GM18909 (cell line): Measurements from ENCODE around the gene RIPK4.
"Not testable (repeated sequence)": the region's sequence is repeated elsewhere in the genome, so short reads cannot be mapped to it uniquely, and the experiment has no call there.

Experiments
- ATAC-seq: cut with Tn5 transposase; IDR thresholded peaks from one replicate; pipeline ENCODE4 v1.9.1; 2021; ENCODE audit warnings: mild to moderate bottlenecking; ENCODE audit not compliant: unreplicated experiment, poor library complexity

RIPK4 gene

DNA sequence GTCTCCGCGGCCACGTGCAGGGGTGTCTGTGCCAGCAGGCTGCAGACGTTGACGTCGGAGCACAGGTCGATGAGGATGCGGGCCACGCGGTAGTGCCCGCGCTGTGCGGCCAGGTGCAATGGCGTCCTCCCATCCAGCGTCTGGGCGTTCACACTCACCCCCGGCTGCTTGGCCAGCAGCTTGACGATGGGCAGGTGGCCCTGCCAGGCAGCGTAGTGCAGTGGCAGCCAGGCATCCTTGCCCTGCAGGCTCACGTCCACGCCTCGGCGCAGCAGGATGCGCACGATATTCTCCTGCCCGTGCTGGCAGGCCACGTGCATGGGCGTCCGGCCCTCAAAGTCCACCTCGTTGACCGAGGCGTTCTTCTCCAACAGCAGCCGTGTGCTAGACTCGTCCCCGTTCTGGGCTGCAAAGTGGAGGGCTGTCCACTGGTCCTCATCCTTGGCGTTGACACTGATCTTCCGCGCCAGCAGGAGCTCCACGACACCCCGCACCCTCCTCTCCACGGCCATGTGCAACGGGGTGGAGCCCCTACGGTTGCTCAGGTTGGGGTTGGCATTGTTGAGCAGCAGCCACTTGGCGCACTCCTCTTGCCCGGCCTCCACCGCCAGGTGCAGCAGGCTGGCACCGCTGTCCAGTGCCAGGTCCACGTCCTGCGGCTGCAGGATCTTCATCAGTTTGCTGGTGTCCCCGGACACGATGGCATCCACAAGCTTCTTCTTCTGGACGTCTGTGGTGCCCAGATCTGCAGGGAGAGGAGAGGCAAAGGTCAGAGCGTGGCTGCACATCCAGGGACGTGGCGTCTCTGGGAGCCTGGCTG is 25.4 kb downstream of the RIPK4 start:
- no peak for ATAC-seq

DNA sequence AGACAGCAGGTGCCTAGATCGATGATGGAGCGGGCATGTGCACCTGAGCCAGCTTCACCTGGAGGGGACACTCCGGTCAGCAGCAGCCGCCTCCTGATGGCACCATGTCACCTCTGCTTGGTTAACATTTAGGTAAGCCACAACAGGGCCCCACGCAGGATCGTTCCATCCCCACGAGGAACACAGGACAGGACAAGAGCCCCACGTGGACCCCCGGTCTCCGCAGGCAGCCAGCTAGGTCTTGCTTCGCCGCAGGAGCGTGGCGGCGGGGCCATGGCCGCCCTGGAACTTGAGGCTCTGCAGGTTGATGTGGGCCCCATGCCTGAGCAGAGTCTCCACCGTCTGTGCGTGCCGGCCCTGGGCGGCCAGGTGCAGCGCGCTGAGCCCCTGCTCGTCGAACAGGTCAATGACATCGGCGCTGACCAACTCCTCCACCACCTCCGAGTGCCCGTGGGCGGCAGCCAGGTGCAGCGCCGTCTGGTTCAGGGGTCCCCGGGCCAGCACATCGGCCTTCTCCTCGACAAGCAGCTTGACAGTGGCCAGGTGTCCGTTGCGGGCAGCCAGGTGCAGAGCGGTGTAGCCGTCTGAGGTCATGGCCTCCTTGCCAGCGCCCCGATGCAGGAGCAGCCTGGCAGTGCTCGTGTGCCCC is 26.1 kb downstream of the RIPK4 start:
- ATAC-seq, result no peak

DNA sequence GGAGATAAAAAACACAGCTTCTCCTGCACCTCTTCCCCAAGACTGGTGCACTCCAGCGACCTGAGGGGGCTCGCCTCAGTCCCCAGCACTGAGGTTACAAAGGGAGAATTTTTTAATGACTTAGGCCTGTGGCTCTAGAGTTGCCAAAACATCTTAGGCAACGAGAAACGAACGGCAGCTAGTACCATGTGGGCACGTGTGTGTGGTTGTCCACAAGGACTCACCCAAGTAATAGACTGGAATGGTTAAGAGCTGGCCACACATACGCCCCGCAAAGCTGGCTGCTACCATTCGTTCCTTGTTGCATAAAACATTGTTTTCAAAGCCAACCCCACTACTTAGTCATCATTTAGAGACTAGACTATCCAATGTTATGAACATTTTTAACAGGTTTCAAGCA is 26.9 kb downstream of the RIPK4 start:
- no peak for ATAC-seq

DNA sequence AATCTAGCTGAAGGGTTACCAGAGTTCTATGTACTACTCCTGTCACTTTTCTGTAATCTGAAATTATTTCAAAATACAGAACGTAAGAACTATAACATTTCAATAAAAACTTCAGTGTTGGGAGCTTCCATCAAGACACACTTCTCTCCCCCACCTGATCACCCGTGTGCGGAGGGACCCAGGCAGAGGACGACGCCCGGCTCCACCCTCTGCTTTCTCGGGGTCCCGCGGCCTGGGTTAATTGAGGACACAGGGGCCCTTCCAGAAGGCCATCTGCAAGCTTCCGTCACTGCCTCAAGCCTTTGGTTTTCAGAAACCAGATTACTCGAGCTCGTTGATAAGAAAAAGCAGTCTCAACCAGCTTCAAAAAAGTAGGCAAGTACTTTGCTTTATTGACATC is 27.8 kb downstream of the RIPK4 start:
- no peak for ATAC-seq

DNA sequence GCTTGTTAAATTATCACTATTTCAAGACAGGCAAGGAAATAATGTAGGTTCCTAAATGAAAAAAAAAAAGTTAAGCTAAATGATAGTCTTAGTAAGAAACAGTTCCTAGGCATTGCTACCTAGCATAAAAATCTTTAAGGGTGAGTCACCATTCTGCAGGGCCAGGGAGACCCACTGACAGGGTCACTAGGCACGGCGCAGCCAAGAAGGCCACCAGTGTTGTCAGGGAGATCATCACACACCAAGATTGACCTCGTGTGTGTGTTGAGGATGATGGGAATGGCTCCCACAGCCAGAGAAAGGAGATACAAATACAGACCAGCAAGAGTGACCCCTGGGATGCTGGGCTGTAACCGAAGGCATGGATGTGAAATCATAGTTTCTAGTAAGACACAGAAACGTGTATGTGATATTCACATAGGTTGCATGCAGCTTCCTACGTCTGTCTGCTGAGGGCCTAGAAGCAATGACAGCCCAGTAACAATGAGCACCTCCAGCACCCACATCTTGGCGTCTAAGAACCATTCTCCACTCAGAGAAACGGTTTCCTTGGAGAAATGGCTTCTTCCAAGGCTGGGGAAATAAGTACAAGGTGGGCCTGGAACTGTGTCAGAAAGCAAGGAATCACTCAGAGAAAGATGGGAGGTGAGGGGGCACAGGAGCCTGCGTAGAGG is 29.1 kb downstream of the RIPK4 start:
- ATAC-seq, result no peak

DNA sequence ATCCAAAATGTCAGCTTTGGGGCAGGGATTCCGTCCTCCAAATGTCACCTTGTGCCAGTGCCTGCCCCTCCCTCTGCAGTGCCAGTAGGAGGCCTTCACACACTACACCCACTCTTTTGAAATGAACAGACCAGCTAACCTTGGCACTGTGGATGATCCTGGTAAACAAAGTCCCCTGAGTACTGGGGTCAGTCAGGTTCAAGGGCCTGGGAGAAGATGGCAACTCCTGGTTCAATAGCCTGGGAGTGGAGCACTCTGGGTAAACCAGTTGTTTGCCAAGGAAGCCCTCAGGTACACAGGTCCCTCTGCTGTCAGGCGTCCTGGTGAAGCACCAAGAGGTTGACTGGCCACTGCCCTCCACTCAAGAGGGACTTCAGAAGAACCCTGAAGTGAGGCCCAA is 30.4 kb downstream of the RIPK4 start:
- no peak for ATAC-seq

DNA sequence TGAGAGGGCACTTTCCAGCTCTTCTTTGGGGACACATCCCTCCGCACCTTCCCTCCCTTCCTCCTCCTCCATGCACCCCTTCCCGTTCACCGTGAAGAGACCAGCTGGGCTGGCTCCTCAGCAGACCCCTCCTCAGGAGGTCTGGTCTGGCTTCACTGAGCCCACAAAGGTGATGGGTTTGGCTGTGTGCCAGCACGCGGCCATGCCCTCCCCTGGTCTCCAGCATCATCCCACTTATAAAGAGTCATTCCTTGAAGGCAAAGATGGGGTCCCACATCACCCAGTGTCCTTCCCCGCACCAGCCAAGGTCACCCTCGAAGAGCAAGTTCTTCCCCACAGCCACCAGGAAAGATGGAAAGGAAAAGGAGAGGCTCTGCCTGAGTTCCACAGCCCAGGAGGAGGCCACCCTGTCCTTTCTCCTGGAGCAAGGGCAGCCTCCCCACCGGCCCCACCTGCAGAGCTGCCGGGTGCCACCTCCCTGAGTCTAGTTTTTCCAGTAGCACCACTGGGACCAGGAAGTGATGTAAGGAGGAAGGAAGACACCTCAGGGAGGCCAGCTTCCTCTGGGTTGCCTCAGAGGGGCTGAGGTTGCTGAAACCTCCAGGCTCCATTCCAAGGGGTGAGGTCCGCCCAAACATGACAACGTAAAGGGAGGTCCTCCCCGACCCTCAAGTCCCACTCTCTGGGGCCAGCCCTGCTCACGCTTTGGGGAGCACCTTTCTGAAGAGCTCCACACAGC is 32.7 kb downstream of the RIPK4 start:
- no peak for ATAC-seq

DNA sequence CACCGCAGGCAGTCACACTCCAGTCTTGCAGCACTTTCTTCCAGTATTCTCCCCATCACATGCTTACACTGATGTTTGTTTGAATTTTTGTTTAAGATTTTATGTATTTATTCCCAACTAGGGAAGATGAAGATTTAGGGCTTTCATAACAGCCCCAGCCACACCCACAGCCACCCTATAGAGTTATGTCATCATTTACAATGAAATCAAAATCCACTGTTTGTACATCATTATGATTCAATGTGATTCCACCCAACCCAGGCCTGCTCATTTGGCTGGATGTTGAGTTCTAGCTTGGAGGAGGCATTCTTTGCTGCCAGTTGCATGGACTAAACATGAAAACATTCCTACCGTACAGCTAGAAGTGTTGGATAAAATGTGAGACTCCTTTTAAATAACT is 35.8 kb downstream of the RIPK4 start:
- no peak for ATAC-seq

DNA sequence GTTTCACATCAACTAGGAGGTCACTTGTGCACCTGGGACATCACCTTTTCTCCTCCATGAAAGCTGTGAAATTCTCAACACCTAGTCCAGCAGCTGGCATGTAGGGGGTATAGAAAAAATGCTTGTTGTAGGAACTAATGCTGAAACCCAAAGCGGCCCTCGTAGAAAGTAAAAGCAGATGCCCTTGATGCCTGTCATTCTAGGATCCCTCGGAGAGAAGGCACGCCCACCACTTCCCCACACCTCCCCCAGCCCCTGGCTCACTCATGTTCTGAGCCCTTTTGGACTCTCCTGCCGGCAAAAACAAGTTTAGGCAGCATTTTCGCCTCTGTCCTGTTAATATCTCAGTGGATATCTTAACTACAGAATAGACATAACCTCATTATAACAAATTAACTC is 36.5 kb downstream of the RIPK4 start:
- no peak for ATAC-seq

DNA sequence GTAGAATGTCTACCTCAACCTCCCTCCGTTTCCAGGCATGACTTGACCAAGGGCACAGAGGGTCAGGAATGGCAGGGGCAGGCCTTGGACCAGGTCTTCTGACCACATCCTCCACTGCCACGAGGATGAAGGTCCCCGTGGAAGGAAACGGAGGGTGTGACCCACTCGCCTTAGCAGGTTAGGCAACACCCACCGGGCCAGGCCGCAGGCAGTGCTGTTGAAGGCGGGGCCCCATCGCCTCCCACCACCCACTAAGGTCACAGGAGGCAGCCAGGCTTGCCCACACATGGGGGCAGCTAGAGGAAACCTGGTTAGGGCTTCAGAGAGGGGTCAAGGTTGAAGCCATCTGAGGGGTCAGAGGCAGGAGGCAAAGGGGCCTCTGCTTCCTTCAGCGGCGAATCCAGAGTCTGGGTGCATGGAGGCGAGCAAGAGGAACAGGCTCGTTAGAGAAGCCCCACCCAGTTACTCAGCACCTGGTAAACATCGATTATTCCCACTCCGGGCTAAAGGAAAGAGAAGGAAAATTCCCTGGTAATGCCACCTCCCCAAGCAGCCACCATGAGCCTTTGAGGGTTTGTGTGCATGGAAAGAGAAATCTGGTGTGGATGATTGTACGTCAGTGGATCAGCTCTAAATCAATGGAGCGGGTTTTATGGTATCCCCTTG is 37.0 kb downstream of the RIPK4 start:
- ATAC-seq, result no peak

DNA sequence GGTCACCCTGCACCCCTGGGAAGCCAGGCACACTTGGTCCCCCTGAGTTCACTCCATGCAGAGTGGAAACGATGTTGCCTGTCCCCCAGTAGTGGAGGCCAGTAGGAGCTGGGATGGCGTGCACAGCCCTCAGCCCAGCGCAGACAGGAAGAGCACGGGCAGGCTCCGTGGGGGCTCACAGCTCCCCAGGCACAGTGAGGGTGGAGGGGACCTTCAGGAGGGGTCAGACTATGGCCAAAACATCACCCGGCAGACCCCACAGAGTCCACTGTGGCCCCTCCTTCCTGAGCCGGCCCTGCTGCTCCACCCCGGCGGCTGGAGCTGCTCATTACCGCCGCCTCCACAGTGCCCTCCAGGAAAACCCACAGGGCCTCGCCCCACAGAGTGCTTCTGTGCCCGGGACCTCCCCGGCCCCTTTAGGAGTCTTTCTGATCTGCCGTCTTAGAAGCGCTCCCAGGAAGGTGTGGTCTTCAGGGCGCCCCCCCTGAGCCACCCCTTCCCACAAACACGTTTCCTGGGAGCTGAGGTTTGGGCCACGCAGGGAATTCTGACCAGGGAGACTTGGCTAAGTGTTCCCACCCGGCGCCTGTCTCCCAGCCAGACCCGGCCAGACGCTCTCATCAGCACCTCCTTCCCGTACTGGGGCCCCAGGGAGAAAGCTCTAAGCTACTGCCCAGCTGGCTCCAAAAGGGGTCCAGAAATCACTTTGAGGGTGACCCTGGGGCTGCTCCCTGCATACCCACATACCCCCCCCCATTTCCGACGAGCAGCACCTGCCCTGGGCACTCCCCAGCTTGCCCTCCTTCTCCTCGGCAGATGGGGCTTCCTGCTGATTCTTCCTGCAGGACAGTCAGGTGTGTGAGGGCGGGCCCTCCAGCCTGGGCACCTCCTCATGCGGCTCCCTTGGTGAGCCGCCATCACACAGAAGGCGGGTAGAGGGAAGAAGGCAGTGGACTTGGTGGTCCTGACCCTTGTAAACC is 38.8 kb downstream of the RIPK4 start:
- no peak for ATAC-seq

DNA sequence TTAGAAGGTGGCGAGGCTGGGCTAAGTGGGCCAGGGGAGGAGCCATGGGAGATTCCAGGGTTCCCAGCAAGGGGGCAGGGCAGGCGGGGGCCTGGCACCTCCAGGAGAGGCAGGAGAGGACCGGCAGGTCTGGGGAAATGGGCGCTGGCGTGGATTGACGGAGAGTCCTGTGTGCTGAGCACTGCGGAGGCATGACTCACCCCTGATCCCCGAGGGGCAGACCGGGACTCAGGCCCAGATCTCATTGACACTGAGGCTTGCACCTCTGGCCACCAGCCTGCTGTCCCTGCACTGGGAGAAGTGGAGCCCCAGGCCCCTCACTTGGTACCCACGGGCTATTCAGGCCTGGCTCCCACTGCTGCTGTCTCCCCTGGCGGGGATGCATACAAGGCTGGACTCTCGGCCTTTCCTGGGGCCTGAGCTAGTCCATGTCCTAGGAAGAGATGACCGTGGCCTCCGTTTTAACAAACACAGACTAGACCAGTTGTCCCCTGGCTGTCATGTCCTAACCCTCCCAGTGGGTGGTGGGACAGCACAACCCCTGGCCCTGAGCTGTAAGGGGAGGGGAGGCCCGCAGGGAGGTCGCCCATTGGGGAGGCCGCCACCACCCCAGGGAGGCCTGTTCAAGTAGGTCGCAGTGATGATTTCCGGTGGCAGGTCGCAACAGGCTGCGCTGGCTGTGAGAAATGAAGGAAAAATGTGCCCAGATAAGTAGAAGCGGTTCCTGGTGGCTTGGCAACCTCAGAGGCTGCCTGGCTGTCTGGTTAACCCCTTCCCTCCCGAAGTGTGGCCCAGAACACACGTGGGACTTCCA is 39.7 kb downstream of the RIPK4 start:
- ATAC-seq, result no peak

DNA sequence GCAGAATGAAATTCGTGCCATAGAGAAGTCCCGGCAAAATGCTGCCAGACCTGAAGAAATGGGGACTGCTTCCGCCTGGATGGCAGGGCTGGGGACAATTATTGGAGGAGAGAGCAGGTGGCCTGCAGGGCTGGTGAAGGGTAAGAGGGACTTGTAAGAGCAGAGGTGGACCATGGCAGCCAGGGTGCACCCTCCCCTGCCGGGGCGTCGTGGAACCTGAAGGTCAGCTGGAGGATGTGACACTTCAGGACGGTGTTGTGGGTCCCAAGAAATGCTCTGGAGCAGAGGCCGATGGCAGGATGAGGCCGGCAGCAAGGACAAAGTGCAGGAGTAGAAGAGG is 40.3 kb downstream of the RIPK4 start:
- no peak for ATAC-seq

DNA sequence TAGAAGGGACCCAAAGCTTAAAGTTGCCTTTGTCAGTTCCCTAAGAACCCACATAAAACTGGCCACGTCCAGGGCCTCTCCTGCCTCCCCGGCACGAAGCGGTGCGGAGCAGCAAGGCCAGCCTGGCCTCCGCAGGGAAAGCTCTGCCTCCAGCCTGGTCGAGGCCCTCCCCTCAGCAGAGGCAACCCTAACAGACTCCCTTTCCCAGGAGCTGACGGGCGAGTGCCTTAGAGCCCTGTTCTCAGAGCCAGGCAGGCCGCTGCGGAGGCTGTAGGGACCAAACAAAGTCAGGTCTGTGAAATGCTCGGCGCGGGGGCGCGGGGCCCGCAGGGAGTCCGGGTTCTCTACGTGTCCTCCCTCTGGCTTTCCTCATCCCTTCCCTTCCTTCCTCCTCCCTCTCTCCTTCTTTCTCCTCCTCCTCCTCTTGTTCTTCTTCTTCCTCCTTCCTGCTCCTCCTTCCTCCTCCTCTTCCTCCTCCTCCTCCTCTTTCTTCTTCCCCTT is 40.7 kb downstream of the RIPK4 start:
- ATAC-seq, result no peak

DNA sequence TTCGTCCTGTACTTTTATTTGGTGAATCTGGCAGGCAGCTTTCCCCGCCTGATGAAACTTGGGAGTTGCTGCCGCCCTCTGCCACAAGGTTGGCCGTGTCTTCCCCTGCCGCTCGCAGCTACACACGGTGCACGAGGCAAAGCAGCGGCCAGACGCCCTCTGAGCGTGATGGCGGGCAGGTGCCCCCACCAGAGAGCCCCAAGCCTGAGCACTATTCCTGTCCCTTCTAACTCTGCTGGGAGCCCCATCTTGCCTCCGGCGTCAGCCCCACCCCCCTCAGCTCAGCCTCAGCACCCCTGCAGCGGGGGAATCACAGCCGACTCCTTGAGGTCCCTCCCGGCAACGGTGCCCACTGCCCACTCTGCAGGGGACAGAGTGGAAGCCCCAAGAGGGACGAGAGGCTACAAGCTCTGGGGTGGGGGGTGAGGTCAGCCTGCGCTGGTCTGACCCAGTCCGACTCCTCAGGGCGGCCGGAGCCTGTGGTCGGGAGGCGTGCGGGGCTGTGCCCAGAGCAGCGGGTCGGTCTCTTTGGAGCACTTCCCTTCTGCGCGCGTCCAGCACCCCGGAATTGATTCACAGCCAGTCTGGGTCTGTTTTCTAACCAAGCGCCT is 41.3 kb downstream of the RIPK4 start:
- ATAC-seq, result no peak

DNA sequence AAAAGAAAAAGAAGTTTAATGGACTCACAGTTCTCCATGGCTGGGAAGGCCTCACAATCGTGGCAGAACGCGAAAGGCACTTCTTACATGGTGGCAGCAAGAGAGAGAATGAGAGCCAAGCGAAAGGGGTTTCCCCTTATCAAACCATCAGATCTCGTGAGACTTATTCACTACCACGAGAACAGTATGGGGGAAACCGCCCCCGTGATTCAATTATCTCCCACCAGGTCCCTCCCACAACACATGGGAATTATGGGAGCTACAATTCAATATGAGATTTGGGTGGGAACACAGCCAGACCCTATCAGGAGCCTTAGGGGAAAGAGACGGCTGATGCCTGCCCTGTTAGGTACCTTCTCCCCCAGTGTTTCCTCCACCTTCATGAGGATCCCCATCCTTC is 43.0 kb downstream of the RIPK4 start:
- not testable (repeated sequence) for ATAC-seq

DNA sequence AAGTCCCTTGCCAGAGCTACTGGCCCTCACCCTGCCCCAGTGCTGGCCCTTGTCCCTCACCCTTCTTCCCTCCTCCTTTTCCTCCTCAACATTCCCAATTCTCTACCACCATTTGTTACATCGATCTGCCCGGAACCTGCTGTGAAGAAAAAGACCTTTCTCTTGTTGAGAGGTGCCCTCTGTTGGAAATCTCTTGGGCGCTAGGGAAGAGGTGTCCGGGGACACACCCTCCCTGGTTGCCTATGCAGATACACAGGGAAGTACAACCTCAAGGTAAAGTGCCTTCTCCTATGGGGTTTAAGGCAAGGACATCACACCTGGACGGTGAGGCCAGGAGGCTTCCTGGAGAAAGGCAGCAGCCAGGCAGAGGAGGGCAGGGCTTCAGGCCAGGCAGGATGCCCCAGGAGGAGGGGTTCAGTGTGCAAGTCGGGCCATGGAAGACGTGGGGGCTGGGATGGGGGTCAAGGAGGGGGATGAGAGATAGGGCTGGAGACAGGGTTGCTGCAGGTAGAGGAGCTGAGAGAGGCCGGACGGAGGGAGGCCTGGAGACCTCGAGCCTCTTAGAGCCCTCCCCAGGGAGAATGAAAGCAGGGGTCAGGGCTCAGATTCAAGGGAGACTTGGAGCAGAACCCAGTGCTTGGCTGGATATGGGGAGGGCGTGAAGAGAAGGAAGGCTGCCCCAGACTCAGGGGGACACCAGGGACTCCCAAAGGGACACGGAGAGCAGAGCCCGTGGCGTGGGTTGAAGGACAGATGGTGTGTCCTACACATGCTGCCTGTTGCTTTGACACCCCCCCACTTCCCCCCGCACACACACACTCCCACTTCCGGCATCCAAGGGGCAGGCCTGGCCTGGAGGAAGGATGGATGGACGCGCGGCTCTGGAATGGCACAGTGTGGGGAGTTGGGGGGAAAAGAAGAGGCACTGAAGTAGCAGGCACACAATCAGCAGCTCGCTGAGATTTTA is 44.5 kb downstream of the RIPK4 start:
- no peak for ATAC-seq
